Measurements from ENCODE around the gene TCF4.

TCF4 gene

GRCh38 chr18:55453186-55453585 is 134.8 kb downstream of the TCF4 start:
- H2AFZ ChIP-seq (ENCODE audit: low read length) = no peak overlapping the region
- no peaks in the 10 kb centered on the region for H3K36me3 ChIP-seq (replicated peaks; ENCODE audit: insufficient read depth, low read length)
- H3K4me2 ChIP-seq (ENCODE audit: low read depth, low read length) = no peak overlapping the region
- DNase-seq = no peak
- no peak overlapping the region for H3K27ac ChIP-seq (ENCODE audit: low read length)
- H3K4me1 ChIP-seq (ENCODE audit: low read length) = no peaks in the 10 kb centered on the region
- H3K4me3 ChIP-seq (ENCODE audit: low read length) = no peak overlapping the region
- H3K79me2 ChIP-seq (ENCODE audit: low read length) = no peaks in the 10 kb centered on the region
- H3K9me2 ChIP-seq (replicated peaks; ENCODE audit: insufficient read depth, low read length) = no peaks in the 10 kb centered on the region
- TF ChIP-seq EZH2 (optimal IDR thresholded peaks at IDR 0.05; ENCODE audit: low read depth, low read length) (no peak), EZH2phosphoT487 (IDR thresholded peaks at IDR 0.05; ENCODE audit: low read length) (no peak), CTCF (IDR thresholded peaks at IDR 0.05; ENCODE audit: low read length) (no peak)
- H3K27me3 ChIP-seq (replicated peaks; ENCODE audit: insufficient read depth, low read length) = no peaks in the 10 kb centered on the region
- no peak overlapping the region for H3K9ac ChIP-seq (ENCODE audit: low read length)
- no peaks in the 10 kb centered on the region for H4K20me1 ChIP-seq (ENCODE audit: insufficient read depth, low read length)
- no peaks in the 10 kb centered on the region for H3K9me3 ChIP-seq (replicated peaks; ENCODE audit: insufficient read depth, low read length)
- H3F3A ChIP-seq (ENCODE audit: insufficient read depth, low read length) = no peaks in the 10 kb centered on the region

GRCh38 chr18:55452123-55452611 is 135.8 kb downstream of the TCF4 start:
- no peaks in the 10 kb centered on the region for H3F3A ChIP-seq (ENCODE audit: insufficient read depth, low read length)
- no peak overlapping the region for H3K4me2 ChIP-seq (ENCODE audit: low read depth, low read length)
- H2AFZ ChIP-seq (ENCODE audit: low read length) = no peak overlapping the region
- H3K27ac ChIP-seq (ENCODE audit: low read length) = no peak overlapping the region
- no peaks in the 10 kb centered on the region for H3K9me2 ChIP-seq (replicated peaks; ENCODE audit: insufficient read depth, low read length)
- DNase-seq = no peak
- no peaks in the 10 kb centered on the region for H3K36me3 ChIP-seq (replicated peaks; ENCODE audit: insufficient read depth, low read length)
- no peak overlapping the region for H3K9ac ChIP-seq (ENCODE audit: low read length)
- no peaks in the 10 kb centered on the region for H3K9me3 ChIP-seq (replicated peaks; ENCODE audit: insufficient read depth, low read length)
- H4K20me1 ChIP-seq (ENCODE audit: insufficient read depth, low read length) = no peaks in the 10 kb centered on the region
- H3K4me3 ChIP-seq (ENCODE audit: low read length) = no peak overlapping the region
- H3K79me2 ChIP-seq (ENCODE audit: low read length) = no peaks in the 10 kb centered on the region
- no peaks in the 10 kb centered on the region for H3K27me3 ChIP-seq (replicated peaks; ENCODE audit: insufficient read depth, low read length)
- TF ChIP-seq EZH2phosphoT487 (IDR thresholded peaks at IDR 0.05; ENCODE audit: low read length) (no peak), EZH2 (optimal IDR thresholded peaks at IDR 0.05; ENCODE audit: low read depth, low read length) (no peak), CTCF (IDR thresholded peaks at IDR 0.05; ENCODE audit: low read length) (no peak)
- H3K4me1 ChIP-seq (ENCODE audit: low read length) = no peaks in the 10 kb centered on the region

DNA sequence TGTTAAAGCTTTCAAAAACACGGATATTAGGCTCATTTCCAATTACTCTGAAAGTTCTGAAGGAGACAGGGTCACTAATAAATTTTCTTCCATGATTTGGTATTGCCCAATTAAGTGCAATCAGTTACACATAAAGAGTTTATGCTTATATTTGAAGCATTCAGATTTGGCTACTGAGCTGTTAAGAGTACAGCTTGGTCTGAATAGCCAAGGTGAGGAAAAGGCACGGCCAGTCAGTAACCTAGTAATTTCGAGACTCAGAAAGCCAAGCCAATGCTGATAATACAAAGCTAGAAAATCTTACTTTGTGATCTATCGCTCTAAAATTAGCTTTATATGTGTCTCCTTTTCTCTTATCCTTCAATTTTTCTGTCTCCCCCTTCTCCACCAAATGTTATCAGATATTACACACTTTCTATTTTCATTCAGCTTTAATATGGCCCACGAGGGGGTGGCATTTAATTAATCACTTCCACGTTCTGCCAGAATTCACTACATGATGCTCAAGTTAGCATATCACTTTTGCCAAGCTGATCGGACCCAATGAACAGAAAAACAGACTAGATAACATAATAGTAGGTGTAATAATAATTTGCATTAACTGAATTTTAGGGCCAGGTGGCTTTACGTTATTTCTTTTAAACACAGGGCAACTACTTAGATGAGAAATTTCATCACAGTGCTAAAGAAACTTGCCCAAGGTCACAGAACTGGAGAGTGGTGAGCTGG is 138.4 kb downstream of the TCF4 start:
- Histone ChIP-seq H2AFZ (ENCODE audit: low read length) (no peak overlapping the region), H3K27ac (ENCODE audit: low read length) (no peak overlapping the region), H4K20me1 (ENCODE audit: insufficient read depth, low read length) (no peaks in the 10 kb centered on the region), H3K4me1 (ENCODE audit: low read length) (no peaks in the 10 kb centered on the region), H3K9me2 (replicated peaks; ENCODE audit: insufficient read depth, low read length) (no peaks in the 10 kb centered on the region), H3F3A (ENCODE audit: insufficient read depth, low read length) (no peaks in the 10 kb centered on the region), H3K9me3 (replicated peaks; ENCODE audit: insufficient read depth, low read length) (no peaks in the 10 kb centered on the region), H3K4me3 (ENCODE audit: low read length) (no peak overlapping the region), H3K4me2 (ENCODE audit: low read depth, low read length) (no peak overlapping the region), H3K36me3 (replicated peaks; ENCODE audit: insufficient read depth, low read length) (no peaks in the 10 kb centered on the region), H3K79me2 (ENCODE audit: low read length) (no peaks in the 10 kb centered on the region), H3K9ac (ENCODE audit: low read length) (no peak overlapping the region), H3K27me3 (replicated peaks; ENCODE audit: insufficient read depth, low read length) (no peaks in the 10 kb centered on the region)
- no peak for DNase-seq
- TF ChIP-seq EZH2phosphoT487 (IDR thresholded peaks at IDR 0.05; ENCODE audit: low read length) = no peak
- TF ChIP-seq EZH2 (optimal IDR thresholded peaks at IDR 0.05; ENCODE audit: low read depth, low read length) = no peak
- TF ChIP-seq CTCF (IDR thresholded peaks at IDR 0.05; ENCODE audit: low read length) = no peak
